Suprapubic skin (tissue), 4 donors: ENCODE data around the gene RIT1.

Experiments
- CTCF ChIP-seq, 2 donors: fragments of 200-600 bp in 1 of 2; fragments of 450-650 bp in 1 of 2; sonication (generic) in 1 of 2; IDR thresholded peaks; one replicate each; pipeline ENCODE4 v1.5.1; 2016 to 2019; ENCODE audit warnings: antibody characterized with exemption in 2 of 2, mild to moderate bottlenecking in 1 of 2, moderate library complexity in 1 of 2
- POLR2A ChIP-seq, 2 donors: fragments of 450-650 bp; IDR thresholded peaks; one replicate each; pipeline ENCODE4 v1.6.1; 2017; ENCODE audit warnings: antibody characterized with exemption in 2 of 2, mild to moderate bottlenecking in 2 of 2, moderate library complexity in 2 of 2
- POLR2AphosphoS5 ChIP-seq, 3 donors: sonication (generic); formaldehyde crosslinking; IDR thresholded peaks; one replicate each; pipeline ENCODE4 v1.6.1; 2017; ENCODE audit warnings: antibody characterized with exemption in 3 of 3

- TF ChIP-seq CTCF (IDR thresholded peaks at IDR 0.05), result no peak
- no peak for TF ChIP-seq POLR2AphosphoS5 (IDR thresholded peaks at IDR 0.05)
- TF ChIP-seq POLR2A (IDR thresholded peaks at IDR 0.05), result no peak
Observed at GRCh38 chr1:155877945-155878344, 33.2 kb downstream of the RIT1 start.
